GM19023 (cell line): ENCODE measurements around the gene CPNE2.
A peak's percentile ranks its signal among the peaks of the same experiment; 100 is the strongest.
"Not testable (repeated sequence)": the region's sequence is repeated elsewhere in the genome, so short reads cannot be mapped to it uniquely, and the experiment has no call there.

Experiments
- ATAC-seq: cut with Tn5 transposase; IDR thresholded peaks from one replicate; pipeline ENCODE4 v1.9.1; 2021; ENCODE audit warnings: mild to moderate bottlenecking, moderate library complexity; ENCODE audit not compliant: unreplicated experiment

The CPNE2 gene

GRCh38 chr16:57069635-57070370 is 22.6 kb upstream of the CPNE2 start:
- ATAC-seq, result no peak

GRCh38 chr16:57070424-57070823 is 22.0 kb upstream of the CPNE2 start:
- ATAC-seq, result no peak

- ATAC-seq, result not testable (repeated sequence)
These were observed 21.2 kb upstream of the CPNE2 start for GRCh38 chr16:57071081-57071732.

GRCh38 chr16:57071831-57072582 is 20.4 kb upstream of the CPNE2 start:
- no peak for ATAC-seq

GRCh38 chr16:57072616-57073275 is 19.6 kb upstream of the CPNE2 start:
- no peak for ATAC-seq

GRCh38 chr16:57077714-57078113 is 14.7 kb upstream of the CPNE2 start:
- ATAC-seq, result no peak

- no peak for ATAC-seq
These were observed 10.6 kb upstream of the CPNE2 start for GRCh38 chr16:57081744-57082143.

GRCh38 chr16:57082664-57083063 is 9.7 kb upstream of the CPNE2 start:
- no peak for ATAC-seq

GRCh38 chr16:57083485-57084126 is 8.8 kb upstream of the CPNE2 start:
- no peak for ATAC-seq

GRCh38 chr16:57084257-57084770 is 8.1 kb upstream of the CPNE2 start:
- no peak for ATAC-seq

- ATAC-seq, result no peak
These were observed 7.4 kb upstream of the CPNE2 start for GRCh38 chr16:57084996-57085395.

- no peak for ATAC-seq
These were observed 5.4 kb upstream of the CPNE2 start for GRCh38 chr16:57087003-57087402.

GRCh38 chr16:57089406-57089805 is 3.0 kb upstream of the CPNE2 start:
- no peak for ATAC-seq

GRCh38 chr16:57091200-57091974 is 996 bp upstream of the CPNE2 start:
- ATAC-seq, result no peak

- ATAC-seq, result peak; percentile 38
These were observed 516 bp downstream of the CPNE2 start for GRCh38 chr16:57092786-57093411.

- no peak for ATAC-seq
These were observed 1.5 kb downstream of the CPNE2 start for GRCh38 chr16:57093666-57094564.

- ATAC-seq, result no peak
These were observed 2.5 kb downstream of the CPNE2 start for GRCh38 chr16:57094911-57095310.

GRCh38 chr16:57096192-57096591 is 3.8 kb downstream of the CPNE2 start:
- no peak for ATAC-seq
